Spleen (tissue), 7 donors: ENCODE results near the gene FOXJ2.
"Not testable (repeated sequence)": the region's sequence is repeated elsewhere in the genome, so short reads cannot be mapped to it uniquely, and the experiment has no call there.

Experiments used
- CTCF ChIP-seq, 11 experiments: fragments of 200-600 bp in 7 of 11; fragments of 450-650 bp in 4 of 11; sonication (generic) in 4 of 11; IDR thresholded peaks in 8 of 11; conservative IDR thresholded peaks in 3 of 11; 1 replicate in 7 of 11; 2 replicates in 4 of 11; pipeline versions ENCODE4 v1.4.0 to v1.8.0; 2016 to 2021; ENCODE audit warnings: antibody characterized with exemption in 11 of 11, inconsistent platforms in 4 of 11, mild to moderate bottlenecking in 1 of 11
- POLR2A ChIP-seq, 3 donors: fragments of 450-650 bp; IDR thresholded peaks; one replicate each; pipeline ENCODE4 v1.5.1; 2017; ENCODE audit warnings: antibody characterized with exemption in 3 of 3, mild to moderate bottlenecking in 1 of 3
- donor health status: DM: no; HTN: no; CAD: no; lungs with moderate emphysema.
- donor health status: DM: no; HTN: no; CAD: no.
- donor health status: DM: no; HTN: no; CAD: no.

GRCh38 chr12:8089277-8089676 is 56.8 kb downstream of the FOXJ2 start:
- TF ChIP-seq CTCF (IDR thresholded peaks at IDR 0.05 in 8 of 11, conservative IDR thresholded peaks at IDR 0.05 in 3 of 11); POLR2A (IDR thresholded peaks at IDR 0.05): not testable (repeated sequence)
